Gastrocnemius medialis (tissue), 4 donors: Measurements from ENCODE around the gene EFNA5. TPM values are rescaled to one million over a fixed set of nuclear protein-coding genes. Genes with fewer than 3 reads are reported as not detected.
A peak's percentile ranks its signal among the peaks of the same experiment; 100 is the strongest.

Source experiments
- ATAC-seq, 2 donors: fragments of 150-250 bp; one replicate each; pipeline ENCODE4 v1.9.1; 2016
- DNase-seq, 2 donors: peaks; one replicate each; pipeline ENCODE4 v3.0.0-alpha.2; 2019
- H3K27ac ChIP-seq, 4 donors: fragments of 200-600 bp; sonication (generic); 1 replicate in 1 of 4; 2 replicates in 3 of 4; pipeline ENCODE4 v1.5.1; 2016 to 2018; ENCODE audit warnings: mild to moderate bottlenecking in 2 of 4, moderate library complexity in 1 of 4
- H3K27me3 ChIP-seq, 3 donors: fragments of 200-600 bp; sonication (generic) in 2 of 3; 1 replicate in 1 of 3; 2 replicates in 2 of 3; pipeline versions ENCODE4 v1.5.1 to v1.6.0; 2016 to 2019; ENCODE audit warnings: mild to moderate bottlenecking in 1 of 3, moderate library complexity in 1 of 3
- H3K36me3 ChIP-seq, 2 donors: fragments of 200-600 bp; sonication (generic) in 1 of 2; one replicate each; pipeline ENCODE4 v1.5.1; 2017 to 2018
- H3K4me1 ChIP-seq, 2 donors: fragments of 200-600 bp; sonication (generic) in 1 of 2; one replicate each; pipeline ENCODE4 v1.5.1; 2016 to 2017; ENCODE audit warnings: mild to moderate bottlenecking in 2 of 2
- H3K4me3 ChIP-seq, 4 donors: fragments of 200-600 bp; sonication (generic) in 3 of 4; 1 replicate in 1 of 4; 2 replicates in 3 of 4; pipeline ENCODE4 v1.5.1; 2016 to 2019; ENCODE audit warnings: mild to moderate bottlenecking in 2 of 4
- H3K9me3 ChIP-seq, 3 donors: fragments of 200-600 bp; sonication (generic) in 2 of 3; 1 replicate in 1 of 3; 2 replicates in 2 of 3; pipeline ENCODE4 v1.5.1; 2016 to 2019
- POLR2A ChIP-seq, 2 donors: fragments of 450-650 bp; IDR thresholded peaks; one replicate each; pipeline ENCODE4 v1.6.1; 2017; ENCODE audit warnings: antibody characterized with exemption in 2 of 2, mild to moderate bottlenecking in 2 of 2, moderate library complexity in 2 of 2
- in situ Hi-C, 4 donors: fragments of 200-750 bp; cut with MboI; loops; one replicate each; pipeline versions ENCODE4 v1.15.0 to v1.8.0; 2017; ENCODE audit warnings: low sequenced_read_pairs in 4 of 4
- intact Hi-C: fragments of 100-400 bp; cut with DNase I; formaldehyde crosslinking; loops from one replicate; pipeline ENCODE4 v1.15.1; 2023; ENCODE audit warnings: low total_unique reads
- total RNA-seq, 4 donors: library from RNA; depleted of rRNA; stranded (reverse); fragments of >200 nt; gene quantifications; one replicate each; pipeline versions ENCODE4 v1.1.0 to v1.2.3, GENCODE V29; 2016
- TF ChIP-seq, protein P1 (sequence below), 5 experiments: fragments of 450-650 bp in 3 of 5; fragments of 200-600 bp in 2 of 5; sonication (generic) in 2 of 5; IDR thresholded peaks in 4 of 5; conservative IDR thresholded peaks in 1 of 5; 1 replicate in 4 of 5; 2 replicates in 1 of 5; pipeline ENCODE4 v1.5.1; 2016 to 2019; ENCODE audit warnings: antibody characterized with exemption in 5 of 5, mild to moderate bottlenecking in 3 of 5, moderate library complexity in 3 of 5

EFNA5 gene
- total RNA-seq, 4 donors from 2014 or later, result 0.15 to 0.62 (median 0.20) TPM; not detected in 1

- DNase-seq (no peak), ATAC-seq (no peak)
- in situ Hi-C loops (no loop called here), intact Hi-C loops (no loop called here)
- Histone ChIP-seq H3K36me3 (no peaks in the 10 kb centered on the region), H3K4me1 (no peaks in the 10 kb centered on the region), H3K27me3 (no peaks in the 10 kb centered on the region), H3K9me3 (no peaks in the 10 kb centered on the region), H3K4me3 (no peak overlapping the region), H3K27ac (no peak overlapping the region)
- no peak for TF ChIP-seq POLR2A (IDR thresholded peaks at IDR 0.05)
- TF ChIP-seq, protein P1, sequence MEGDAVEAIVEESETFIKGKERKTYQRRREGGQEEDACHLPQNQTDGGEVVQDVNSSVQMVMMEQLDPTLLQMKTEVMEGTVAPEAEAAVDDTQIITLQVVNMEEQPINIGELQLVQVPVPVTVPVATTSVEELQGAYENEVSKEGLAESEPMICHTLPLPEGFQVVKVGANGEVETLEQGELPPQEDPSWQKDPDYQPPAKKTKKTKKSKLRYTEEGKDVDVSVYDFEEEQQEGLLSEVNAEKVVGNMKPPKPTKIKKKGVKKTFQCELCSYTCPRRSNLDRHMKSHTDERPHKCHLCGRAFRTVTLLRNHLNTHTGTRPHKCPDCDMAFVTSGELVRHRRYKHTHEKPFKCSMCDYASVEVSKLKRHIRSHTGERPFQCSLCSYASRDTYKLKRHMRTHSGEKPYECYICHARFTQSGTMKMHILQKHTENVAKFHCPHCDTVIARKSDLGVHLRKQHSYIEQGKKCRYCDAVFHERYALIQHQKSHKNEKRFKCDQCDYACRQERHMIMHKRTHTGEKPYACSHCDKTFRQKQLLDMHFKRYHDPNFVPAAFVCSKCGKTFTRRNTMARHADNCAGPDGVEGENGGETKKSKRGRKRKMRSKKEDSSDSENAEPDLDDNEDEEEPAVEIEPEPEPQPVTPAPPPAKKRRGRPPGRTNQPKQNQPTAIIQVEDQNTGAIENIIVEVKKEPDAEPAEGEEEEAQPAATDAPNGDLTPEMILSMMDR (IDR thresholded peaks at IDR 0.05 in 4 of 5, conservative IDR thresholded peaks at IDR 0.05 in 1 of 5), result no peak
Measured at GRCh38 chr5:107365320-107366109, 305.2 kb downstream of the EFNA5 start.

- H3K36me3 ChIP-seq, result no peaks in the 10 kb centered on the region
- intact Hi-C loops, result no loop called here
- H3K4me1 ChIP-seq, result no peaks in the 10 kb centered on the region
- H3K9me3 ChIP-seq, result no peaks in the 10 kb centered on the region
- DNase-seq (no peak), ATAC-seq (no peak)
- in situ Hi-C loops, result no loop called here
- no peak overlapping the region for H3K27ac ChIP-seq
- no peak overlapping the region for H3K4me3 ChIP-seq
- no peak for TF ChIP-seq POLR2A (IDR thresholded peaks at IDR 0.05)
- TF ChIP-seq, protein P1 (IDR thresholded peaks at IDR 0.05 in 4 of 5, conservative IDR thresholded peaks at IDR 0.05 in 1 of 5), result no peak
- H3K27me3 ChIP-seq, result no peaks in the 10 kb centered on the region
Measured at GRCh38 chr5:107364443-107365319, 306.1 kb downstream of the EFNA5 start.

GRCh38 chr5:107363768-107364167 is 307.0 kb downstream of the EFNA5 start:
- DNase-seq (no peak), ATAC-seq (no peak)
- H3K9me3 ChIP-seq, result no peaks in the 10 kb centered on the region
- H3K27me3 ChIP-seq, result no peaks in the 10 kb centered on the region
- TF ChIP-seq POLR2A (IDR thresholded peaks at IDR 0.05), result no peak
- TF ChIP-seq, protein P1 (IDR thresholded peaks at IDR 0.05 in 4 of 5, conservative IDR thresholded peaks at IDR 0.05 in 1 of 5), result no peak
- H3K36me3 ChIP-seq, result no peaks in the 10 kb centered on the region
- no peak overlapping the region for H3K27ac ChIP-seq
- intact Hi-C loops (no loop called here), in situ Hi-C loops (no loop called here)
- H3K4me1 ChIP-seq, result no peaks in the 10 kb centered on the region
- no peak overlapping the region for H3K4me3 ChIP-seq

GRCh38 chr5:107361945-107362344 is 308.8 kb downstream of the EFNA5 start:
- H3K4me1 ChIP-seq, result no peaks in the 10 kb centered on the region
- no peaks in the 10 kb centered on the region for H3K27me3 ChIP-seq
- peak; percentile 22 to 47 for DNase-seq
- ATAC-seq, result peak; percentile 84 to 87
- H3K27ac ChIP-seq, result no peak overlapping the region
- no peaks in the 10 kb centered on the region for H3K9me3 ChIP-seq
- TF ChIP-seq POLR2A (IDR thresholded peaks at IDR 0.05), result no peak
- TF ChIP-seq, protein P1 (IDR thresholded peaks at IDR 0.05 in 4 of 5, conservative IDR thresholded peaks at IDR 0.05 in 1 of 5), result no peak
- no peak overlapping the region for H3K4me3 ChIP-seq
- intact Hi-C loops (no loop called here), in situ Hi-C loops (no loop called here)
- no peaks in the 10 kb centered on the region for H3K36me3 ChIP-seq
